ENCODE results near the gene HCLS1. TPM values are rescaled to one million over a fixed set of nuclear protein-coding genes. Genes with fewer than 3 reads are reported as not detected.

The HCLS1 gene
- total RNA-seq, 1 donor from 2014 or later = not detected

DNA sequence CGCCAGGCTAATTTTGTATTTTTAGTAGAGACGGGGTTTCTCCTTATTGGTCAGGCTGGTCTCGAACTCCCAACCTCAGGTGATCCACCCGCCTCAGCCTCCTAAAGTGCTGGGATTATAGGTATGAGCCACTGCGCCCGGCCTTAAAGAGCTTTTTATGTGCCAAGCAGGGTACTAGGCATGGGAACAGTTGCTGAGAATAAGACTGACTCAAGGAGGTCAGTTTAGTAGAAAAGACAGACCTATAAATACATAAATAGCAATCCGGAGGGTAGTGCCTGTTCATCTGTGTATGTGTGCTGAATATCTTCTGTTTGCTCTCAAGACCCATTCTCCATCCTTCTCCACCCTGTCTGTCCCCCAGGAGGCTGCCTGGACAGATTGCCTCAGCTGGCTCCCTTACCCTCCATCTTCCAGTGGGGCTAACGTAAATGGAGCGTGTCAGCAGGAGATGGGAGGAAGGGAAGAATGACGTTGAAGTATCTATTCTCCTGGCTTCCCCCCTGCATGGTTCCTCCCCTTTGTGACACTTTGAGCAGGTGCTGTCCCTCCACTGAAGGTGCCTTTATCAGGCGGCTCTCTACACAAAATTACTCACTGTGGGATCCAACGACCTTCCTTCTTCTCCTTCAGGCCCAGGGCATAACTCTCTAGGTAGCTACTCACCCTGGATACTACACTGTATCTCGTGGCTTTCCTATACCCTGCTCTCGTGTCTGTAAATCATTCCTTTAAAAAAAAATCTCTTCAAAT lies 36.4 kb downstream of the HCLS1 start:
- Mint-ChIP-seq H3K4me3 (ENCODE audit: unreplicated experiment) (no peak overlapping the region), H3K27me3 (ENCODE audit: unreplicated experiment) (peaks cover 6% of the 10 kb centered on the region), H3K9me3 (ENCODE audit: unreplicated experiment) (peaks cover 6% of the 10 kb centered on the region), H3K27ac (ENCODE audit: unreplicated experiment) (no peak overlapping the region), H3K4me1 (ENCODE audit: unreplicated experiment) (no peaks in the 10 kb centered on the region), H3K36me3 (ENCODE audit: unreplicated experiment) (no peaks in the 10 kb centered on the region)
- TF ChIP-seq, protein P1, sequence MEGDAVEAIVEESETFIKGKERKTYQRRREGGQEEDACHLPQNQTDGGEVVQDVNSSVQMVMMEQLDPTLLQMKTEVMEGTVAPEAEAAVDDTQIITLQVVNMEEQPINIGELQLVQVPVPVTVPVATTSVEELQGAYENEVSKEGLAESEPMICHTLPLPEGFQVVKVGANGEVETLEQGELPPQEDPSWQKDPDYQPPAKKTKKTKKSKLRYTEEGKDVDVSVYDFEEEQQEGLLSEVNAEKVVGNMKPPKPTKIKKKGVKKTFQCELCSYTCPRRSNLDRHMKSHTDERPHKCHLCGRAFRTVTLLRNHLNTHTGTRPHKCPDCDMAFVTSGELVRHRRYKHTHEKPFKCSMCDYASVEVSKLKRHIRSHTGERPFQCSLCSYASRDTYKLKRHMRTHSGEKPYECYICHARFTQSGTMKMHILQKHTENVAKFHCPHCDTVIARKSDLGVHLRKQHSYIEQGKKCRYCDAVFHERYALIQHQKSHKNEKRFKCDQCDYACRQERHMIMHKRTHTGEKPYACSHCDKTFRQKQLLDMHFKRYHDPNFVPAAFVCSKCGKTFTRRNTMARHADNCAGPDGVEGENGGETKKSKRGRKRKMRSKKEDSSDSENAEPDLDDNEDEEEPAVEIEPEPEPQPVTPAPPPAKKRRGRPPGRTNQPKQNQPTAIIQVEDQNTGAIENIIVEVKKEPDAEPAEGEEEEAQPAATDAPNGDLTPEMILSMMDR (IDR thresholded peaks at IDR 0.05) = no peak
- DNase-seq (ENCODE audit: extremely low spot score, unreplicated experiment) = no peak

DNA sequence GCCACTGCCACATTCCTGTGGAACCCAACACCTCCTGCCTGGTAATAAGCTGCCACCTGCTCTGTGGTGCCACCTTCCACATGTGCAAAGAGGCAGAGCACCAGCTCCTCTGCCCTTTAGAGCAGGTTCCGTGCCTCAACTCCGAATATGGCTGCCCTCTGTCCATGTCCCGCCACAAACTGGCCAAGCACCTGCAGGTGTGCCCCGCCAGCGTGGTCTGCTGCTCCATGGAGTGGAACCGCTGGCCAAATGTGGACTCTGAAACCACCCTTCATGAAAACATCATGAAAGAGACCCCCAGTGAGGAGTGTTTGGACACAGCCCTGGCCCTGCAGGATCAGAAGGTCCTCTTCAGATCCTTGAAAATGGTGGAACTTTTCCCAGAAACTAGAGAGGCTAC lies 39.2 kb downstream of the HCLS1 start:
- Mint-ChIP-seq H3K27ac (ENCODE audit: unreplicated experiment) (no peak overlapping the region), H3K4me3 (ENCODE audit: unreplicated experiment) (no peak overlapping the region), H3K36me3 (ENCODE audit: unreplicated experiment) (no peaks in the 10 kb centered on the region), H3K27me3 (ENCODE audit: unreplicated experiment) (peaks cover 10% of the 10 kb centered on the region), H3K9me3 (ENCODE audit: unreplicated experiment) (peaks cover 6% of the 10 kb centered on the region), H3K4me1 (ENCODE audit: unreplicated experiment) (no peaks in the 10 kb centered on the region)
- DNase-seq (ENCODE audit: extremely low spot score, unreplicated experiment) = no peak
- TF ChIP-seq, protein P1 (IDR thresholded peaks at IDR 0.05) = no peak

DNA sequence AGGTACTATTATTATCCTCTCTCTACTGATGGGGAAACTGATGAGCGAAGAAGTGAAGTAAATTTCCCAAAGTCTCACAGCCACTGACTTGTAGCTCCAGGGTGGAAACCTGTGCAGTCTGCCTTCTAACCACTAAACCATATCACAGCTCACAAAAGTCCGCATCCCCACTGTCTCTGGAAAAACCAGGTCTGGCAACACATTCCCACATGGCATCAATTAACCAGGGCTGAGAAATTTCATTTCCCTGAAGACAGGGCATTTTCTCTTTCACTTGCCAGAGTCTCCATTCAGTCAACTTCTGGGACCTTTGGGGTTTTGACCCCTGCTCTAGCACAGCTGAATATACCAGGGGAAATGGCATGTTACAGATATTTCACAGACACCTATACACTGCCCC lies 41.0 kb downstream of the HCLS1 start:
- Mint-ChIP-seq H3K36me3 (ENCODE audit: unreplicated experiment) (no peaks in the 10 kb centered on the region), H3K27ac (ENCODE audit: unreplicated experiment) (no peak overlapping the region), H3K4me3 (ENCODE audit: unreplicated experiment) (no peak overlapping the region), H3K27me3 (ENCODE audit: unreplicated experiment) (peaks cover 12% of the 10 kb centered on the region), H3K9me3 (ENCODE audit: unreplicated experiment) (peaks cover 6% of the 10 kb centered on the region), H3K4me1 (ENCODE audit: unreplicated experiment) (no peaks in the 10 kb centered on the region)
- DNase-seq (ENCODE audit: extremely low spot score, unreplicated experiment) = no peak
- TF ChIP-seq, protein P1 (IDR thresholded peaks at IDR 0.05) = no peak

DNA sequence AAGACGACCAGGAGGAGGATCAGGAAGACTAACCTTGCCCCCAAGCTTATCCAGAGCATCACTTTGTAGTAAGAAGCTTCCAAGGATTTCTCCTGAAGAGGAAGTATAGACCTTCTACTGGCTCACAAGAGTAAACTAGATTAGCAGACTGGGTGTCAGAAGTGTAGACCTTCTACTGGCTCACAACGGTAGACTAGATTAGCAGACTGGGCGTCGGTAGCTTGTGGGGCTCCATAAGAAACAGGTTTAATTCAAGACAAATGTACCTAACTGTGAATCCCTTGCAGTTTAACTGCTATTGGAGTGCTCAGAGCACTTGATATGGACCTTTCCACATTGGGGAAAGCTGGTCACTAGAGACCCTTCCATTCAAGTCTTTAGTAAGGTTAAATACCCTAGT lies 54.6 kb downstream of the HCLS1 start:
- Mint-ChIP-seq H3K4me1 (ENCODE audit: unreplicated experiment) (no peaks in the 10 kb centered on the region), H3K27ac (ENCODE audit: unreplicated experiment) (no peak overlapping the region), H3K36me3 (ENCODE audit: unreplicated experiment) (no peaks in the 10 kb centered on the region), H3K4me3 (ENCODE audit: unreplicated experiment) (no peak overlapping the region), H3K9me3 (ENCODE audit: unreplicated experiment) (no peaks in the 10 kb centered on the region), H3K27me3 (ENCODE audit: unreplicated experiment) (peaks cover 6% of the 10 kb centered on the region)
- TF ChIP-seq, protein P1 (IDR thresholded peaks at IDR 0.05) = no peak
- no peak for DNase-seq (ENCODE audit: extremely low spot score, unreplicated experiment)

DNA sequence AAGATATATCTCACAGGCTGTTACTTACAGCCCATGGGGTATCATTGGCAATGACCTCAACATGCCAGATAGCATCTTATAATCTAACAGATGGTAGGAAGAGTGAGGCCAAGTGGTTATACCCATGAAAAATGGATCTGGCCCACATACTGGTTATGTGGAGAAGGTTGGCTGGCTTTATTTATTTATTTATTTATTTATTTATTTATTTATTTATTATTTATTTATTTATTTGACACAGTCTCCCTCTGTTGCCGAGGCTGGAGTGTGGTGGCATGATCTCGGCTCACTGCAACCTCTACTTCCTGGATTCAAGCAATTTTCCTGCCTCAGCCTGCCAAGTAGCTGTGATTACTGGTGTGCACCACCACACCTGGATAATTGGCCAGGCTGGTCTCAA lies 55.9 kb downstream of the HCLS1 start:
- TF ChIP-seq, protein P1 (IDR thresholded peaks at IDR 0.05) = no peak
- no peak for DNase-seq (ENCODE audit: extremely low spot score, unreplicated experiment)
- peaks cover 6% of the 10 kb centered on the region for H3K27me3 Mint-ChIP-seq (ENCODE audit: unreplicated experiment)

More for the DNA sequence above, 55.9 kb downstream of the HCLS1 start:
- no peaks in the 10 kb centered on the region for H3K36me3 Mint-ChIP-seq (ENCODE audit: unreplicated experiment)
- H3K27ac Mint-ChIP-seq (ENCODE audit: unreplicated experiment) = no peak overlapping the region
- H3K4me3 Mint-ChIP-seq (ENCODE audit: unreplicated experiment) = no peak overlapping the region
- no peaks in the 10 kb centered on the region for H3K9me3 Mint-ChIP-seq (ENCODE audit: unreplicated experiment)
- no peaks in the 10 kb centered on the region for H3K4me1 Mint-ChIP-seq (ENCODE audit: unreplicated experiment)

Data from osteocyte (in vitro differentiated cells).